ES-I3 (cell line): ENCODE measurements around the gene PDE11A.

Experiments used
- H3K36me3 ChIP-seq: 2 replicates; pipeline ENCODE4 v1.6.1; 2013; ENCODE audit warnings: mild to moderate bottlenecking, low read length, control low read depth, moderate library complexity; ENCODE audit not compliant: insufficient read depth
- H3K4me1 ChIP-seq: 2 replicates; pipeline ENCODE4 v1.6.1; 2013; ENCODE audit warnings: mild to moderate bottlenecking, control low read depth, low read length; ENCODE audit not compliant: insufficient read depth
- H3K9ac ChIP-seq: 2 replicates; pipeline ENCODE4 v1.6.1; 2013; ENCODE audit warnings: low read depth, mild to moderate bottlenecking, low read length, moderate library complexity
- H3K9me3 ChIP-seq: 2 replicates; pipeline ENCODE4 v1.6.1; 2013; ENCODE audit warnings: mild to moderate bottlenecking, low read length, moderate library complexity; ENCODE audit not compliant: control insufficient read depth, insufficient read depth

The PDE11A gene

GRCh38 chr2:177717831-177718618 lies 354.6 kb downstream of the PDE11A start:
- no peaks in the 10 kb centered on the region for H3K36me3 ChIP-seq
- H3K4me1 ChIP-seq, result no peaks in the 10 kb centered on the region
- no peaks in the 10 kb centered on the region for H3K9me3 ChIP-seq
- H3K9ac ChIP-seq, result no peak overlapping the region

- Histone ChIP-seq H3K4me1 (no peaks in the 10 kb centered on the region), H3K9me3 (no peaks in the 10 kb centered on the region), H3K36me3 (no peaks in the 10 kb centered on the region), H3K9ac (no peak overlapping the region)
These were observed 356.1 kb downstream of the PDE11A start for GRCh38 chr2:177716484-177716883.

GRCh38 chr2:177715771-177716170 lies 356.8 kb downstream of the PDE11A start:
- H3K36me3 ChIP-seq, result no peaks in the 10 kb centered on the region
- H3K9me3 ChIP-seq, result no peaks in the 10 kb centered on the region
- H3K9ac ChIP-seq, result no peak overlapping the region
- H3K4me1 ChIP-seq, result no peaks in the 10 kb centered on the region

- Histone ChIP-seq H3K9me3 (no peaks in the 10 kb centered on the region), H3K4me1 (no peaks in the 10 kb centered on the region), H3K9ac (no peak overlapping the region), H3K36me3 (no peaks in the 10 kb centered on the region)
These were observed 357.9 kb downstream of the PDE11A start for GRCh38 chr2:177714704-177715103.

GRCh38 chr2:177712462-177712861 lies 360.1 kb downstream of the PDE11A start:
- Histone ChIP-seq H3K9ac (no peak overlapping the region), H3K36me3 (no peaks in the 10 kb centered on the region), H3K9me3 (no peaks in the 10 kb centered on the region), H3K4me1 (no peaks in the 10 kb centered on the region)

- no peaks in the 10 kb centered on the region for H3K4me1 ChIP-seq
- H3K9me3 ChIP-seq, result no peaks in the 10 kb centered on the region
- no peaks in the 10 kb centered on the region for H3K36me3 ChIP-seq
- no peak overlapping the region for H3K9ac ChIP-seq
These were observed 360.9 kb downstream of the PDE11A start for GRCh38 chr2:177711483-177712265.

- H3K9me3 ChIP-seq, result no peaks in the 10 kb centered on the region
- no peaks in the 10 kb centered on the region for H3K36me3 ChIP-seq
- no peaks in the 10 kb centered on the region for H3K4me1 ChIP-seq
- H3K9ac ChIP-seq, result no peak overlapping the region
These were observed 361.7 kb downstream of the PDE11A start for GRCh38 chr2:177710889-177711288.

- Histone ChIP-seq H3K4me1 (no peaks in the 10 kb centered on the region), H3K36me3 (no peaks in the 10 kb centered on the region), H3K9ac (no peak overlapping the region), H3K9me3 (no peaks in the 10 kb centered on the region)
These were observed 362.6 kb downstream of the PDE11A start for GRCh38 chr2:177709986-177710401.

- Histone ChIP-seq H3K9me3 (no peaks in the 10 kb centered on the region), H3K36me3 (no peaks in the 10 kb centered on the region), H3K9ac (no peak overlapping the region), H3K4me1 (no peaks in the 10 kb centered on the region)
These were observed 363.7 kb downstream of the PDE11A start for GRCh38 chr2:177708660-177709444.

GRCh38 chr2:177708106-177708505 lies 364.5 kb downstream of the PDE11A start:
- no peak overlapping the region for H3K9ac ChIP-seq
- H3K36me3 ChIP-seq, result no peaks in the 10 kb centered on the region
- H3K9me3 ChIP-seq, result no peaks in the 10 kb centered on the region
- H3K4me1 ChIP-seq, result no peaks in the 10 kb centered on the region

GRCh38 chr2:177705511-177706173 lies 366.9 kb downstream of the PDE11A start:
- H3K36me3 ChIP-seq, result no peaks in the 10 kb centered on the region
- no peaks in the 10 kb centered on the region for H3K4me1 ChIP-seq
- H3K9me3 ChIP-seq, result no peaks in the 10 kb centered on the region
- no peak overlapping the region for H3K9ac ChIP-seq

GRCh38 chr2:177703159-177703558 lies 369.4 kb downstream of the PDE11A start:
- no peaks in the 10 kb centered on the region for H3K36me3 ChIP-seq
- no peaks in the 10 kb centered on the region for H3K4me1 ChIP-seq
- H3K9me3 ChIP-seq, result no peaks in the 10 kb centered on the region
- no peak overlapping the region for H3K9ac ChIP-seq

- Histone ChIP-seq H3K36me3 (no peaks in the 10 kb centered on the region), H3K9me3 (no peaks in the 10 kb centered on the region), H3K9ac (no peak overlapping the region), H3K4me1 (no peaks in the 10 kb centered on the region)
These were observed 374.3 kb downstream of the PDE11A start for GRCh38 chr2:177698281-177698680.

GRCh38 chr2:177694348-177694747 lies 378.2 kb downstream of the PDE11A start:
- Histone ChIP-seq H3K9ac (no peak overlapping the region), H3K9me3 (no peaks in the 10 kb centered on the region), H3K4me1 (no peaks in the 10 kb centered on the region), H3K36me3 (no peaks in the 10 kb centered on the region)
